GM21360 (cell line): ENCODE data around the gene AP4S1.

ENCODE experiments used
- ATAC-seq: cut with Tn5 transposase; IDR thresholded peaks from one replicate; pipeline ENCODE4 v1.9.1; 2021; ENCODE audit warnings: mild to moderate bottlenecking, moderate library complexity; ENCODE audit not compliant: unreplicated experiment

The AP4S1 gene

GRCh38 chr14:31127690-31128089 lies 102.2 kb downstream of the AP4S1 start:
- ATAC-seq: no peak

- no peak for ATAC-seq
These were observed 103.4 kb downstream of the AP4S1 start for GRCh38 chr14:31128601-31129526.

- no peak for ATAC-seq
These were observed 107.7 kb downstream of the AP4S1 start for GRCh38 chr14:31133133-31133532.

GRCh38 chr14:31137214-31137889 lies 111.9 kb downstream of the AP4S1 start:
- ATAC-seq: no peak

GRCh38 chr14:31138301-31138700 lies 112.9 kb downstream of the AP4S1 start:
- no peak for ATAC-seq

GRCh38 chr14:31139301-31139847 lies 113.9 kb downstream of the AP4S1 start:
- no peak for ATAC-seq

GRCh38 chr14:31142455-31143087 lies 117.1 kb downstream of the AP4S1 start:
- ATAC-seq: no peak
